GM19035 (cell line): ENCODE data around the gene MAP1LC3B2.
"Not testable (repeated sequence)": the region's sequence is repeated elsewhere in the genome, so short reads cannot be mapped to it uniquely, and the experiment has no call there.

ENCODE experiments used
- ATAC-seq: cut with Tn5 transposase; IDR thresholded peaks from one replicate; pipeline ENCODE4 v1.9.1; 2021; ENCODE audit not compliant: unreplicated experiment

MAP1LC3B2 gene

DNA sequence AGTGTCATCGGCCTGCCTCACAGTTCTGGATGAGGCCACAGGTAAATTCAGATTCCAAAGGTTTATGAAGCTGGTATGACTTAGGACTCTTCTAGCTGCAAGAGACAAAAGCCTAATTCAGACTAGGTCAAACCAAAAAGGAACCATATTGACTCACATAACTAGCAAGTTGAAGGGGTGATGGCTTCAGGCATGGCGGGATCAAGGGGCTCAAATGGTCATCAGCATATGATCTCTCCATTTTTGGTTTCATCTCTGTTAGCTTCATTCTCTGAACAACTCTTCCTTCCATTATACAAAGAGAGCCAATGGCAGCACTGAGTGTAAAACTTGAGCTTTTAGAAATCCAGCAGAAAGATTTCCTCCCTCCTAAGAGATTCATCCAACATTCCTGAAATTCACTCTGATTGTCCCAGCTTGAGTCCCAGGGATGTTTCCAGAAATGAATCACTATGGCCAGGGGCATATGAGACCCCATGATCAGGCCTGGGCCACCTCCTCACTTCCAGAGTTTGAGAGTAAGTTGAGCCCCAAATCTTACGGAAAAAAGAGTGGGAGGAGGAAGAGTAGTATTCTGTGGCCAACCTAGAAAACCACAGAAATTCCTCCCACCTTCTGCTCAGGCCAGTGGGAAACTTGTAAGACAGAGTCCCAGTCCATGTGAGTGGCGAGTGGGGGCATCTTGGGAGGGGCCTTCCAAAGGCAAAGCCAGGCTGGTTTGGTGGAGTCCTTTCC, 2.0 kb upstream of the MAP1LC3B2 start:
- ATAC-seq = no peak

DNA sequence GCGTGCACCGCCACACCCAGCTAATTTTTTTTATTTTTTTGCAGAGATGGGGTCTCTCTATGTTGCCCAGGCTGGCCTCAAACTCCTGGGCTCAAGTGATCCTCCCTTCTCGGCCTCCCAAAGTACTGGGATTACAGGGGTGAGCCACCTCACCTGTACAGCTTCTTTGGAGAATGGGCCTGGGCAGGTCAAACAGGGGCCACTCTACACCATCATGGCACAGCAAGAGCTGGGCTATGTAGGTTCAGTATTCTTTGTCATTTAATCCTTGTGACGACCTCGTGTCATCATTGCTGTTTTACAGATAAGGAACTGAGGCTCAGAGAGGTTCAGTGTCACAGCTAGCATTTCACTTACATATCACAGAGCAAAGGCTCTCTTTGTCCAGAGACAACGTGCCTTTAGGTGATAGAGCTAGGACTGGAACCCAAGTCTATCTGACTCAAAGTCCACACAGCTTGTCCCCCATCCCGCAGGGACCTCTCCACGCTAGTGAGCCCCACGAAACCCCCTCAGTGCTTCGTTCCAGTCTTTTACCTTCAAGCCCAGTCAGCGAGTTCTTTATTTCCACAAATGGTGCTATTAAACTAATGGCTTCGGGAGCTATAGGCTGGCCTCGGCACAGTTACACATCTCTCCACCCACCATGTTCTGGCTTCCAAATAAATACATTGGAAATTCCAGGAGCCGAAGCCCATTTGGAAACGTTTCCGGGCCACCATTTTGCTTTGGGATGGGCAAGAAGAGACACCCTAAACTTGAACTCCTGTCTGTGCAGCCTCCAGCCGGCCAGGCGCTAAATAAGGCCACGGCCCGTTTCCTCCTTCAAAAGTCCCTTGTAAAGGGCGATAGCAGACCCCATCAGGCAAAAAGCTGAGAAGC, 660 bp upstream of the MAP1LC3B2 start:
- ATAC-seq = no peak

DNA sequence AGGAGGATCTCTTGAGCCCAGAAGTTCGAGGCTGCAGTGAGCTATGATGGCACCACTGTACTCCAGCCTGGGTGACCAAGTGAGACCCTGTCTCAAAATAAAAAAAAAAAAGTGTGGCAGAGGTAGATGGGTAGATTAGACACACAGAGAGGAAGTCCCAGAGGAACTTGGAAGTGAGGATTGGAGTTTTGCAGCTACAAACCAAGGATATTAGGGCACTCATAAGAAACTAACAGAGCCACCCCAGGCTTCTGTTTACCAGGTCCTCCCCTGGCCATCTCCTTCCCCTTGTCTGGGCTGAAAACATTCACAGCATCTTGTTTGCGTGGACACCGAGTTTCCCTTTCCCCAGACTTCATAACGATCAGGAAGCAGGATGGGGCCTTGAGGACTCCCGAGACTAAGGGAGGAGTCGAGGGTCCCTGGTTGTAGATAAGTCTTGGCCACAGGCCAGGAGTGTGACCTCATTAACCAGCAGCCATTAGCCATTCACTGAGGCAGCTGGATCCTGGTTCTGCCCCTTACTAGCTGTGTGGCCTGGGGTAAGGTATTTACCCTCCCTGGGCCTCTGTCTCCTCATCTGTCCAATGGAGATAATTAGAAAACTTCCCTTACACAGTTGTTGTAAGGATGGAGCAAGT, 2.1 kb downstream of the MAP1LC3B2 start:
- ATAC-seq = no peak

GRCh38 chr12:116562090-116562489, 2.9 kb downstream of the MAP1LC3B2 start:
- ATAC-seq = no peak

GRCh38 chr12:116563262-116563661, 4.1 kb downstream of the MAP1LC3B2 start:
- no peak for ATAC-seq

- no peak for ATAC-seq
Measured at GRCh38 chr12:116564080-116564479, 4.9 kb downstream of the MAP1LC3B2 start.

DNA sequence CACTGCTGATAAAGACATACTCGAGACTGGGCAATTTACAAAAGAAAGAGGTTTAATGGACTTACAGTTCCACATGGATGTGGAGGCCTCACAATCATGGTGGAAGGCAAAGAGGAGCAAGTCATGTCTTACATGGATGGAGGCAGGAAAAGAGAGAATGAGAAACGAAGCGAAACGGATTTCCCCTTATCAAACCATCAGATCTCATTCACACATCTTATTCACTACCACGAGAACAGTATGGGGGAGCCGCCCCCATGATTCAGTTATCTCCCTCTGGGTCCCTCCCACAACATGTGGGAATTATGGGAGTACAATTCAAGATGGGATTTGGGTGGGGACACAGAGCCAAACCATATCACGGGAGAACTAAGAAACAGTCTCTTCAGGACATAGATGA, 6.0 kb downstream of the MAP1LC3B2 start:
- ATAC-seq = not testable (repeated sequence)

- ATAC-seq = no peak
Measured at GRCh38 chr12:116565963-116566362, 6.8 kb downstream of the MAP1LC3B2 start.

DNA sequence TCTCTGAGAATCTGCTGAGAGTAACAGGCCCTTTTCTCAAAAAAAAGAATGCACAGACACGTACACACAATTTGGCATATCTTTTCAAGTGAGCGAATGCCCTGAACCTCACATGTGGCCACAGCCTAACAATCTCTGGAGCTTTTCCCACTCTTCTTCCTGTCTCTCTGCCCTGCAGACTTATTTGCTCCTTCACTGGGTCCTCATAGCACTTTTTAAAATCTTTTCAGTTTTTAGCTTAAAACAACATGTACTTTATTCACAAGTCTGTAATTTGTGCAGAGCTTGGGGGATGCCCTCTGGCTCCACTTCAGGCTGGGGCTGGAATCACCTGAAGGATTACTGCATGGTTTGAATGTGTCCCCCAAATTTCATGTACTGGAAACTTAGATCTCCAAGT, 9.0 kb downstream of the MAP1LC3B2 start:
- ATAC-seq = no peak

GRCh38 chr12:116571089-116571488, 11.9 kb downstream of the MAP1LC3B2 start:
- no peak for ATAC-seq

DNA sequence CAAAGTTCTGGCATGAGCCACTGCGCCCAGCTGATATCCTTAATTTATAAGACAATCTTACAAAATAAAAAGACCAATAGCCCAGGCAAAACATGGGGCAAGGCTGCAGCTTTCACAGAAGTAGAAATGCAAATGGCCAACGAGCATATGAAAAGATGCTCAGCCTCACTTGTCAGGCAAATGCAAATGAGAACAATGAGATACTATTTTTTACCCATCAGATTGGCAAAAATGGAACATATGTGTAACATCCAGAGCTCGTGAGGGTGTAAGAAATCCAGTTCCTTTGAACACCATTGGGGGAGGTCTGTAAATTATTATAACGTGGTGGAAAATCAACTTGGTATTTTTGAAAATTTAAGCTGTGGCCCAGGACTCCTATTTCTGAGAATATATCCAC, 14.6 kb downstream of the MAP1LC3B2 start:
- ATAC-seq = no peak

DNA sequence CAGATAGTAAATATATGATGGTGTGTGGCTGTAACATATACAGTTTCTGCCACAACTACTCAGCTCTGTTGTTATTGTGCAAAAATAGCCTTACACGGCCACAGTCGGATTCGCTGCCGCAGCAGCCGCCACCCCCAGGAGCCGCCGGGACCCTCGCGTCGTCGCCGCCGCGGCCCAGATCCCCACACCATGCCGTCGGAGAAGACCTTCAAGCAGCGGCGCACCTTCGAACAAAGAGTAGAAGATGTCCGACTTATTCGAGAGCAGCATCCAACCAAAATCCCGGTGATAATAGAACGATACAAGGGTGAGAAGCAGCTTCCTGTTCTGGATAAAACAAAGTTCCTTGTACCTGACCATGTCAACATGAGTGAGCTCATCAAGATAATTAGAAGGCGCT, 16.6 kb downstream of the MAP1LC3B2 start:
- ATAC-seq = not testable (repeated sequence)

DNA sequence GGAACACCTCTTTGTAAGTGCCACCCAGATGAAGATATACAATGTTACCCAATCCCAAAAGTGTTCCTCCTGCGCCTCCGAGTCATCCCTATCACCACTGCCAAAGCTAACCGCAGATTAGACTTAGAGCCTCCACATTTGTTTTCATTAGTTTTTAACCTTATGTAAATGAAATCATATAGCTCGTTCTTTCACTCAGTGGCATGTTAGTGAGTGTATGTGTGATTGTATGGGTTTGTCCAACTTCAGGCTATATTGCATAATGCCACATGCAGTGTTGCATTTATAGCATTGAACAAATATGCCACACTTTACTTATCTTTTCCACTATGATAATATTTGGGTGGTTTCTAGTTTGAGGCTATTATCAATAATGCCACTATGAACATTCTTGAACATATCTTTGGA, 18.0 kb downstream of the MAP1LC3B2 start:
- no peak for ATAC-seq

DNA sequence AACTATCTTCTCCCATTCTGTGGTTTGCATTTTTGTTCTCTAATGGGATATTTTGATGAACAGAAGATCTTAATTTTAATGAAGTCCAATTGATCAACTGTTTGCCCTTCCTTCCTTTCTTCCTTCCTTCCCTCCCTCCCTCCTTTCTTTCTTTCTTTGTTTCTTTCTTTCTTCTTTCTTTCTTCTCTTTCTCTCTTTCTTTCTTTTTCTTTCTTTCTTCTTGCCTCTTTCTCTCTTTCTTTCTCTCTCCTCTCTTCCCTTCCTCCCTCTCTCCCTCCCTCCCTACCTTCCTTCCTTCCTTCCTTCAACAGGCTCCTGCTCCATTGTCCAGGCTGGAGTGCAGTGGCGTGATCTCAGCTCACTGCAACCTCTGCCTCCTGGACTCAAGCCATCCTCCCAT, 18.9 kb downstream of the MAP1LC3B2 start:
- no peak for ATAC-seq

DNA sequence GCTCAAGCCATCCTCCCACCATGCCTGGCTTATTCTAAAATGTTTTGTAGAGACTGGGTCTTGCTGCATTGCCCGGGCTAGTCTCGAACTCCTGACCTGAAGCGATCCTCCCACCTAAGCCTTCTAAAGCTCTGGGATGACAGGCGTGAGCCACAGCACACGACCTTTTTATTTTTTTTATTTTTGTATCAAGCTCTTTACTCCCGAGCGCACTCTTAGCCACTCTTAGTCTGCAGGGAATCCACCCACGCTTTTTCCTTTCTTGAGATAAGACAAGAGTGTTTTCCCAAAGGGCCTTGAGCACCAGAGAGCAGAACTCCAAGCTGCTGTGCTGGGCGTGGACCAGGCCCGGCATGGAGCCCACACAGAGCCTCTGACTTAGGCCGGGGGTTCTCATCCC, 23.4 kb downstream of the MAP1LC3B2 start:
- ATAC-seq = no peak

- ATAC-seq = no peak
Measured at GRCh38 chr12:116583129-116583694, 24.0 kb downstream of the MAP1LC3B2 start.

GRCh38 chr12:116587270-116587669, 28.1 kb downstream of the MAP1LC3B2 start:
- ATAC-seq = no peak

GRCh38 chr12:116588390-116589028, 29.3 kb downstream of the MAP1LC3B2 start:
- no peak for ATAC-seq

- ATAC-seq = no peak
Measured at GRCh38 chr12:116589581-116589980, 30.4 kb downstream of the MAP1LC3B2 start.

DNA sequence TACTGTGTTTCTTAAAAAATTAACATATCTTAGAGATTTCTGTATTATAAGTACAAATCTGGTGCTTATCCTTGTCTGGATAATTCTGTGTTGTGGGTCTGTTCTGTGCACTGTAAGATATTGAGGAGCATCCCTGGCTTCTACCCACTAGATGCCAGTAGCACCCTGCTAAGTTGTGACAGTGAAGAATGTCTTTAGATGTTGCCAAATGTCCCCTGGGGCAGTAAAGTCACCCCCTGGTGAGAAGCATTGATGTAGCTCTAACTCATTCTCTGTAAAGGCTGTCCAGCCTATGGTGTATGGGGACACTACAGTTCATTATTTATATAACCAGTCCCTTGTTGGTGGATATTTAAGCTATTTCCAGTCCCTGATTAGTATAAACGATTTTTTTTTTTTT, 31.4 kb downstream of the MAP1LC3B2 start:
- no peak for ATAC-seq
